A673 (cell line): ENCODE measurements around the gene LRRC10.

Experiments
- CTCF ChIP-seq: fragments of 300-800, 200-600 bp; sonication (generic); conservative IDR thresholded peaks from 2 replicates; pipeline ENCODE4 v1.5.1; 2017; ENCODE audit warnings: low read depth, mild to moderate bottlenecking, antibody characterized with exemption, low read length, moderate library complexity, mixed read lengths
- EZH2 ChIP-seq: fragments of 200-600 bp; sonication (generic); IDR thresholded peaks from 2 replicates; pipeline ENCODE4 v1.6.1; 2017; ENCODE audit warnings: borderline replicate concordance, low read depth, mild to moderate bottlenecking, mixed read lengths, antibody characterized with exemption, low read length; ENCODE audit not compliant: poor library complexity, severe bottlenecking

GRCh38 chr12:69616025-69616424, 5.3 kb upstream of the LRRC10 start:
- no peak for TF ChIP-seq CTCF
- no peak for TF ChIP-seq EZH2
